Muscle of leg (tissue), 11 donors: ENCODE measurements around the gene SPECC1. TPM values are rescaled to one million over a fixed set of nuclear protein-coding genes. Genes with fewer than 3 reads are reported as not detected.
A peak's percentile ranks its signal among the peaks of the same experiment; 100 is the strongest.

Experiments used
- DNase-seq: peaks from one replicate; pipeline ENCODE4 v3.0.0; 2013
- H3K27ac ChIP-seq: one replicate; pipeline ENCODE4 v1.5.1; 2013; ENCODE audit warnings: mild to moderate bottlenecking, low read length, control low read depth
- H3K27me3 ChIP-seq: one replicate; pipeline ENCODE4 v1.6.1; 2013; ENCODE audit warnings: low read length; ENCODE audit not compliant: control insufficient read depth, insufficient read depth
- H3K36me3 ChIP-seq: one replicate; pipeline ENCODE4 v1.6.1; 2013; ENCODE audit warnings: low read length; ENCODE audit not compliant: control insufficient read depth, insufficient read depth
- H3K4me1 ChIP-seq: one replicate; pipeline ENCODE4 v1.6.1; 2013; ENCODE audit warnings: low read length; ENCODE audit not compliant: control insufficient read depth, insufficient read depth
- H3K4me3 ChIP-seq: one replicate; pipeline ENCODE4 v1.5.1; 2013; ENCODE audit warnings: low read length, control low read depth
- H3K9me3 ChIP-seq: replicated peaks from 2 replicates; pipeline ENCODE4 v1.6.1; 2013; ENCODE audit warnings: low read depth, low read length; ENCODE audit not compliant: control insufficient read depth
- WGBS: methylation state at CpG from one replicate; pipeline ENCODE4 v1.1.5; 2013; ENCODE audit warnings: missing lambda C conversion rate; ENCODE audit not compliant: insufficient coverage; 5-methylcytosine and 5-hydroxymethylcytosine counted together
- polyA plus RNA-seq, 8 donors: library from polyadenylated mRNA; unstranded; fragments of 120-200 nt; gene quantifications; one replicate each; pipeline versions ENCODE4 v1.2.1 to v1.2.3, GENCODE V29; 2013; ENCODE audit warnings: inconsistent platforms in 1 of 8, low replicate concordance in 1 of 8; ENCODE audit not compliant: insufficient read length in 8 of 8, insufficient read depth in 1 of 8
- total RNA-seq: library from RNA; stranded (reverse); fragments of 120-200 nt; gene quantifications from one replicate; pipeline ENCODE4 v1.2.4, GENCODE V29; 2013

The SPECC1 gene
- total and polyA plus RNA-seq, 9 donors, result 5.7 to 11.6 (median 7.2) TPM

GRCh38 chr17:20083156-20083859 is 74.1 kb downstream of the SPECC1 start:
- Histone ChIP-seq H3K27me3 (no peaks in the 10 kb centered on the region), H3K4me3 (no peak overlapping the region), H3K4me1 (peaks cover 12% of the 10 kb centered on the region), H3K27ac (no peak overlapping the region), H3K36me3 (no peaks in the 10 kb centered on the region), H3K9me3 (no peaks in the 10 kb centered on the region)
- no peak for DNase-seq
- 90% methylated on average over 3 of the region's 3 CpGs for WGBS

GRCh38 chr17:20084621-20085282 is 75.6 kb downstream of the SPECC1 start:
- H3K27ac ChIP-seq, result no peak overlapping the region
- no peaks in the 10 kb centered on the region for H3K9me3 ChIP-seq
- no CpG with 5 or more reads among the region's 1 CpG for whole genome bisulfite sequencing
- no peaks in the 10 kb centered on the region for H3K36me3 ChIP-seq
- H3K27me3 ChIP-seq, result no peaks in the 10 kb centered on the region
- DNase-seq, result no peak
- peaks cover 12% of the 10 kb centered on the region for H3K4me1 ChIP-seq
- H3K4me3 ChIP-seq, result no peak overlapping the region

GRCh38 chr17:20085283-20085845 is 76.2 kb downstream of the SPECC1 start:
- no peaks in the 10 kb centered on the region for H3K36me3 ChIP-seq
- WGBS, result 46% methylated on average over 11 of the region's 15 CpGs
- no peaks in the 10 kb centered on the region for H3K27me3 ChIP-seq
- H3K4me3 ChIP-seq, result no peak overlapping the region
- H3K27ac ChIP-seq, result no peak overlapping the region
- H3K9me3 ChIP-seq, result no peaks in the 10 kb centered on the region
- no peak for DNase-seq
- H3K4me1 ChIP-seq, result peaks cover 17% of the 10 kb centered on the region

GRCh38 chr17:20086416-20087076 is 77.4 kb downstream of the SPECC1 start:
- H3K36me3 ChIP-seq, result no peaks in the 10 kb centered on the region
- DNase-seq, result no peak
- WGBS, result 80% methylated on average over 1 of the region's 7 CpGs
- no peaks in the 10 kb centered on the region for H3K9me3 ChIP-seq
- H3K27ac ChIP-seq, result peak overlapping the region; percentile 54
- peaks cover 25% of the 10 kb centered on the region for H3K4me1 ChIP-seq
- no peaks in the 10 kb centered on the region for H3K27me3 ChIP-seq
- no peak overlapping the region for H3K4me3 ChIP-seq

GRCh38 chr17:20087538-20088250 is 78.5 kb downstream of the SPECC1 start:
- Histone ChIP-seq H3K9me3 (no peaks in the 10 kb centered on the region), H3K27ac (peak overlapping the region; percentile 2), H3K4me3 (no peak overlapping the region), H3K27me3 (no peaks in the 10 kb centered on the region), H3K36me3 (no peaks in the 10 kb centered on the region), H3K4me1 (peaks cover 32% of the 10 kb centered on the region)
- no peak for DNase-seq
- 69% methylated on average over 5 of the region's 6 CpGs for WGBS

- no peak for DNase-seq
- no peaks in the 10 kb centered on the region for H3K27me3 ChIP-seq
- no peaks in the 10 kb centered on the region for H3K9me3 ChIP-seq
- H3K4me3 ChIP-seq, result no peak overlapping the region
- H3K4me1 ChIP-seq, result peaks cover 32% of the 10 kb centered on the region
- H3K36me3 ChIP-seq, result no peaks in the 10 kb centered on the region
- WGBS, result 85% methylated on average over 5 of the region's 15 CpGs
- peak overlapping the region; percentile 95 for H3K27ac ChIP-seq
Observed at GRCh38 chr17:20089756-20090547, 80.8 kb downstream of the SPECC1 start.

GRCh38 chr17:20091174-20092029 is 82.2 kb downstream of the SPECC1 start:
- no peak overlapping the region for H3K4me3 ChIP-seq
- H3K9me3 ChIP-seq, result no peaks in the 10 kb centered on the region
- no peaks in the 10 kb centered on the region for H3K27me3 ChIP-seq
- peak; percentile 95 for DNase-seq
- H3K27ac ChIP-seq, result peak overlapping the region; percentile 95
- 18% methylated on average over 12 of the region's 19 CpGs for WGBS
- peaks cover 36% of the 10 kb centered on the region for H3K4me1 ChIP-seq
- no peaks in the 10 kb centered on the region for H3K36me3 ChIP-seq

GRCh38 chr17:20092261-20092867 is 83.2 kb downstream of the SPECC1 start:
- peaks cover 30% of the 10 kb centered on the region for H3K4me1 ChIP-seq
- no peak overlapping the region for H3K4me3 ChIP-seq
- no peaks in the 10 kb centered on the region for H3K27me3 ChIP-seq
- no peaks in the 10 kb centered on the region for H3K36me3 ChIP-seq
- no peaks in the 10 kb centered on the region for H3K9me3 ChIP-seq
- WGBS, result no CpG with 5 or more reads among the region's 6 CpGs
- peak overlapping the region; percentile 95 for H3K27ac ChIP-seq
- DNase-seq, result peak; percentile 83
